Osteoblast (primary cell): ENCODE results near the gene ZBTB8A. TPM values are rescaled to one million over a fixed set of nuclear protein-coding genes. Genes with fewer than 3 reads are reported as not detected.

Experiments used
- DNase-seq: peaks from one replicate; pipeline ENCODE4 v3.0.0; 2011; ENCODE audit warnings: low spot score, mixed read lengths; ENCODE audit not compliant: insufficient read length; ENCODE audit errors: missing footprints
- H2AFZ ChIP-seq: 2 replicates; pipeline ENCODE4 v1.6.0; 2011; ENCODE audit warnings: mild to moderate bottlenecking, low read length
- H3K27ac ChIP-seq: 2 replicates; pipeline ENCODE4 v1.5.1; 2011; ENCODE audit warnings: mild to moderate bottlenecking, low read depth, low read length, moderate library complexity
- H3K27me3 ChIP-seq: 2 replicates; pipeline ENCODE4 v1.6.0; 2012; ENCODE audit warnings: mild to moderate bottlenecking, control low read depth, inconsistent platforms, low read length, moderate library complexity; ENCODE audit not compliant: insufficient read depth
- H3K36me3 ChIP-seq: 2 replicates; pipeline ENCODE4 v1.5.1; 2011; ENCODE audit warnings: mild to moderate bottlenecking, low read length, control low read depth, moderate library complexity; ENCODE audit not compliant: insufficient read depth
- H3K4me1 ChIP-seq: 2 replicates; pipeline ENCODE4 v1.5.1; 2011; ENCODE audit warnings: mild to moderate bottlenecking, low read length, control low read depth, moderate library complexity; ENCODE audit not compliant: insufficient read depth
- H3K4me2 ChIP-seq: 2 replicates; pipeline ENCODE4 v1.6.0; 2011; ENCODE audit warnings: mild to moderate bottlenecking, low read length; ENCODE audit not compliant: insufficient read depth
- H3K4me3 ChIP-seq: fragments of 200-600 bp; sonication (generic); 3 replicates; pipeline ENCODE4 v1.5.1; 2012; ENCODE audit warnings: mild to moderate bottlenecking, low read length, inconsistent platforms; ENCODE audit not compliant: insufficient read depth
- H3K79me2 ChIP-seq: 2 replicates; pipeline ENCODE4 v1.6.0; 2012; ENCODE audit warnings: mild to moderate bottlenecking, low read length, control low read depth, inconsistent platforms; ENCODE audit not compliant: insufficient read depth
- H3K9me3 ChIP-seq: 2 replicates; pipeline ENCODE4 v1.5.1; 2011; ENCODE audit warnings: low read depth, low read length, control low read depth
- H4K20me1 ChIP-seq: 2 replicates; pipeline ENCODE4 v1.6.0; 2012; ENCODE audit warnings: mild to moderate bottlenecking, low read length, control low read depth; ENCODE audit not compliant: insufficient read depth
- CTCF ChIP-seq: IDR thresholded peaks from 2 replicates; pipeline ENCODE4 v1.5.1; 2011; ENCODE audit warnings: mild to moderate bottlenecking, low read depth, low read length, moderate library complexity; ENCODE audit errors: extremely low read depth
- total RNA-seq: library from RNA; depleted of rRNA; stranded (reverse); fragments of >200 nt; gene quantifications from 2 replicates; pipeline ENCODE4 v1.2.3, GENCODE V29; 2012

Gene ZBTB8A
- total RNA-seq, 1 donor: 9.8 TPM

DNA sequence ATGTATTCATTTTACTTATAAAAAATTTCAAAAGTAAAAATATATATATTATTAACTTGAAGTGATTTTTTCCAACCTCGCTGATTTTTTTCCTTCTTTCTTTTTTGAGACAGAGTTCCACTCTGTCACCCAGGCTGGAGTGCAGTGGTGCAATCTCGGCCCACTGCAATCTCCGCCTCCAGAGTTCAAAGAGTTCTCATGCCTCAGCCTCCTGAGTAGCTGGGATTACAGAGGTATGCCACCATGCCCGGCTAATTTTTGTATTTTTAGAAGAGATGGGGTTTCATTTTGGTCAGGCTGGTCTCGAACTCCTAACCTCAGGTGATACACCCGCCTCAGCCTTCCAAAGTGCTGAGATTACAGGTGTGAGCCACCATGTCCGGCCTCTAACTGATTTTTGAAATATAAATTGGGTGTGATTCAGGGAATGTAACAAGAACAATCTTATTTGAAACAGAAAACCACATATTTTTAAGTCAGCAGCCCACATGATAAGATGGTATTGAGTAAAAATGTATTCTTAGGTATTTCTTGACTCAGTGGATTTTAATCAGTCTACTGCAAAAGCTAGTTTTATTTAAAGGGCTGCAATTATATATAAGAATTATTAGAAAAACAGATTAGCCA is 44.4 kb upstream of the ZBTB8A start:
- DNase-seq: no peak
- H3K79me2 ChIP-seq: no peaks in the 10 kb centered on the region
- no peak overlapping the region for H3K4me2 ChIP-seq
- no peak overlapping the region for H2AFZ ChIP-seq
- H3K4me1 ChIP-seq: peaks cover 10% of the 10 kb centered on the region
- H3K27me3 ChIP-seq: no peaks in the 10 kb centered on the region
- no peaks in the 10 kb centered on the region for H4K20me1 ChIP-seq
- H3K27ac ChIP-seq: no peak overlapping the region
- no peaks in the 10 kb centered on the region for H3K36me3 ChIP-seq
- no peak for TF ChIP-seq CTCF
- H3K9me3 ChIP-seq: no peaks in the 10 kb centered on the region
- H3K4me3 ChIP-seq: no peak overlapping the region

- Histone ChIP-seq H3K27ac (no peak overlapping the region), H3K4me2 (peak overlapping the region; percentile 69), H3K4me1 (peaks cover 12% of the 10 kb centered on the region), H3K9me3 (no peaks in the 10 kb centered on the region), H2AFZ (peak overlapping the region; percentile 53), H3K4me3 (peak overlapping the region; percentile 34), H3K36me3 (no peaks in the 10 kb centered on the region), H3K79me2 (no peaks in the 10 kb centered on the region), H3K27me3 (no peaks in the 10 kb centered on the region), H4K20me1 (no peaks in the 10 kb centered on the region)
- no peak for TF ChIP-seq CTCF
- peak; percentile 75 for DNase-seq
Observed at GRCh38 chr1:32496127-32496526, 43.1 kb upstream of the ZBTB8A start.

- H3K4me3 ChIP-seq: no peak overlapping the region
- no peaks in the 10 kb centered on the region for H3K79me2 ChIP-seq
- no peak for DNase-seq
- no peaks in the 10 kb centered on the region for H4K20me1 ChIP-seq
- H3K27ac ChIP-seq: no peak overlapping the region
- H3K36me3 ChIP-seq: no peaks in the 10 kb centered on the region
- H2AFZ ChIP-seq: no peak overlapping the region
- no peaks in the 10 kb centered on the region for H3K9me3 ChIP-seq
- H3K27me3 ChIP-seq: no peaks in the 10 kb centered on the region
- peaks cover 12% of the 10 kb centered on the region for H3K4me1 ChIP-seq
- no peak overlapping the region for H3K4me2 ChIP-seq
- TF ChIP-seq CTCF: no peak
Observed at GRCh38 chr1:32498751-32499150, 40.5 kb upstream of the ZBTB8A start.

GRCh38 chr1:32500387-32501209 is 38.6 kb upstream of the ZBTB8A start:
- Histone ChIP-seq H3K27me3 (no peaks in the 10 kb centered on the region), H3K4me1 (peaks cover 9% of the 10 kb centered on the region), H4K20me1 (no peaks in the 10 kb centered on the region), H3K79me2 (no peaks in the 10 kb centered on the region), H3K27ac (no peak overlapping the region), H3K36me3 (no peaks in the 10 kb centered on the region), H3K9me3 (no peaks in the 10 kb centered on the region), H3K4me2 (peak overlapping the region; percentile 81), H2AFZ (peak overlapping the region; percentile 88), H3K4me3 (peak overlapping the region; percentile 74)
- no peak for TF ChIP-seq CTCF
- peak; percentile 96 for DNase-seq
